Measurements from ENCODE around the gene PARVA.

Gene PARVA

GRCh38 chr11:12536566-12536965, 159.2 kb downstream of the PARVA start:
- H3K9me3 ChIP-seq (ENCODE audit: control insufficient read depth, insufficient read depth, low read length), result no peaks in the 10 kb centered on the region
- no peak overlapping the region for H3K27ac ChIP-seq (ENCODE audit: low read length)
- WGBS (ENCODE audit: insufficient coverage, insufficient read length), result no CpG with 5 or more reads among the region's 6 CpGs
- no peak for DNase-seq (ENCODE audit: low read depth, low spot score)
- no peaks in the 10 kb centered on the region for H3K4me1 ChIP-seq (ENCODE audit: control insufficient read depth, insufficient read depth, low read length)
- H3K4me3 ChIP-seq (ENCODE audit: low read length), result no peak overlapping the region
- H3K36me3 ChIP-seq (ENCODE audit: control insufficient read depth, insufficient read depth, low read length), result no peaks in the 10 kb centered on the region
- H3K27me3 ChIP-seq (ENCODE audit: control insufficient read depth, insufficient read depth, low read length), result no peaks in the 10 kb centered on the region

GRCh38 chr11:12537778-12538401, 160.5 kb downstream of the PARVA start:
- Histone ChIP-seq H3K4me1 (ENCODE audit: control insufficient read depth, insufficient read depth, low read length) (no peaks in the 10 kb centered on the region), H3K4me3 (ENCODE audit: low read length) (no peak overlapping the region), H3K27me3 (ENCODE audit: control insufficient read depth, insufficient read depth, low read length) (no peaks in the 10 kb centered on the region), H3K36me3 (ENCODE audit: control insufficient read depth, insufficient read depth, low read length) (no peaks in the 10 kb centered on the region), H3K9me3 (ENCODE audit: control insufficient read depth, insufficient read depth, low read length) (no peaks in the 10 kb centered on the region), H3K27ac (ENCODE audit: low read length) (no peak overlapping the region)
- DNase-seq (ENCODE audit: low read depth, low spot score), result no peak
- WGBS (ENCODE audit: insufficient coverage, insufficient read length), result no CpG with 5 or more reads among the region's 6 CpGs

- no peaks in the 10 kb centered on the region for H3K27me3 ChIP-seq (ENCODE audit: control insufficient read depth, insufficient read depth, low read length)
- H3K4me3 ChIP-seq (ENCODE audit: low read length), result no peak overlapping the region
- H3K36me3 ChIP-seq (ENCODE audit: control insufficient read depth, insufficient read depth, low read length), result no peaks in the 10 kb centered on the region
- no peak overlapping the region for H3K27ac ChIP-seq (ENCODE audit: low read length)
- no peaks in the 10 kb centered on the region for H3K4me1 ChIP-seq (ENCODE audit: control insufficient read depth, insufficient read depth, low read length)
- no peak for DNase-seq (ENCODE audit: low read depth, low spot score)
- H3K9me3 ChIP-seq (ENCODE audit: control insufficient read depth, insufficient read depth, low read length), result no peaks in the 10 kb centered on the region
- WGBS (ENCODE audit: insufficient coverage, insufficient read length), result no CpG with 5 or more reads among the region's 3 CpGs
Measured at GRCh38 chr11:12538889-12539421, 161.6 kb downstream of the PARVA start.

GRCh38 chr11:12539572-12539971, 162.2 kb downstream of the PARVA start:
- no CpG with 5 or more reads among the region's 4 CpGs for WGBS (ENCODE audit: insufficient coverage, insufficient read length)
- no peak overlapping the region for H3K4me3 ChIP-seq (ENCODE audit: low read length)
- no peaks in the 10 kb centered on the region for H3K9me3 ChIP-seq (ENCODE audit: control insufficient read depth, insufficient read depth, low read length)
- DNase-seq (ENCODE audit: low read depth, low spot score), result no peak
- no peaks in the 10 kb centered on the region for H3K27me3 ChIP-seq (ENCODE audit: control insufficient read depth, insufficient read depth, low read length)
- H3K27ac ChIP-seq (ENCODE audit: low read length), result no peak overlapping the region
- no peaks in the 10 kb centered on the region for H3K4me1 ChIP-seq (ENCODE audit: control insufficient read depth, insufficient read depth, low read length)
- no peaks in the 10 kb centered on the region for H3K36me3 ChIP-seq (ENCODE audit: control insufficient read depth, insufficient read depth, low read length)

GRCh38 chr11:12540075-12540680, 162.8 kb downstream of the PARVA start:
- no peaks in the 10 kb centered on the region for H3K4me1 ChIP-seq (ENCODE audit: control insufficient read depth, insufficient read depth, low read length)
- H3K36me3 ChIP-seq (ENCODE audit: control insufficient read depth, insufficient read depth, low read length), result no peaks in the 10 kb centered on the region
- no peak for DNase-seq (ENCODE audit: low read depth, low spot score)
- H3K27ac ChIP-seq (ENCODE audit: low read length), result no peak overlapping the region
- WGBS (ENCODE audit: insufficient coverage, insufficient read length), result no CpG with 5 or more reads among the region's 5 CpGs
- H3K4me3 ChIP-seq (ENCODE audit: low read length), result no peak overlapping the region
- H3K27me3 ChIP-seq (ENCODE audit: control insufficient read depth, insufficient read depth, low read length), result no peaks in the 10 kb centered on the region
- no peaks in the 10 kb centered on the region for H3K9me3 ChIP-seq (ENCODE audit: control insufficient read depth, insufficient read depth, low read length)

GRCh38 chr11:12540913-12541582, 163.7 kb downstream of the PARVA start:
- Histone ChIP-seq H3K9me3 (ENCODE audit: control insufficient read depth, insufficient read depth, low read length) (no peaks in the 10 kb centered on the region), H3K36me3 (ENCODE audit: control insufficient read depth, insufficient read depth, low read length) (no peaks in the 10 kb centered on the region), H3K27me3 (ENCODE audit: control insufficient read depth, insufficient read depth, low read length) (no peaks in the 10 kb centered on the region), H3K4me1 (ENCODE audit: control insufficient read depth, insufficient read depth, low read length) (no peaks in the 10 kb centered on the region), H3K27ac (ENCODE audit: low read length) (no peak overlapping the region), H3K4me3 (ENCODE audit: low read length) (no peak overlapping the region)
- no CpG with 5 or more reads among the region's 6 CpGs for WGBS (ENCODE audit: insufficient coverage, insufficient read length)
- DNase-seq (ENCODE audit: low read depth, low spot score), result no peak

GRCh38 chr11:12541583-12542151, 164.3 kb downstream of the PARVA start:
- no peak overlapping the region for H3K4me3 ChIP-seq (ENCODE audit: low read length)
- no peak overlapping the region for H3K27ac ChIP-seq (ENCODE audit: low read length)
- H3K4me1 ChIP-seq (ENCODE audit: control insufficient read depth, insufficient read depth, low read length), result no peaks in the 10 kb centered on the region
- WGBS (ENCODE audit: insufficient coverage, insufficient read length), result no CpG with 5 or more reads among the region's 9 CpGs
- DNase-seq (ENCODE audit: low read depth, low spot score), result no peak
- no peaks in the 10 kb centered on the region for H3K27me3 ChIP-seq (ENCODE audit: control insufficient read depth, insufficient read depth, low read length)
- H3K36me3 ChIP-seq (ENCODE audit: control insufficient read depth, insufficient read depth, low read length), result no peaks in the 10 kb centered on the region
- no peaks in the 10 kb centered on the region for H3K9me3 ChIP-seq (ENCODE audit: control insufficient read depth, insufficient read depth, low read length)

- Histone ChIP-seq H3K36me3 (ENCODE audit: control insufficient read depth, insufficient read depth, low read length) (no peaks in the 10 kb centered on the region), H3K4me1 (ENCODE audit: control insufficient read depth, insufficient read depth, low read length) (no peaks in the 10 kb centered on the region), H3K9me3 (ENCODE audit: control insufficient read depth, insufficient read depth, low read length) (no peaks in the 10 kb centered on the region), H3K4me3 (ENCODE audit: low read length) (no peak overlapping the region), H3K27me3 (ENCODE audit: control insufficient read depth, insufficient read depth, low read length) (no peaks in the 10 kb centered on the region), H3K27ac (ENCODE audit: low read length) (no peak overlapping the region)
- WGBS (ENCODE audit: insufficient coverage, insufficient read length), result no CpG with 5 or more reads among the region's 10 CpGs
- DNase-seq (ENCODE audit: low read depth, low spot score), result no peak
Measured at GRCh38 chr11:12542186-12542935, 165.0 kb downstream of the PARVA start.

- Histone ChIP-seq H3K27me3 (ENCODE audit: control insufficient read depth, insufficient read depth, low read length) (no peaks in the 10 kb centered on the region), H3K4me1 (ENCODE audit: control insufficient read depth, insufficient read depth, low read length) (no peaks in the 10 kb centered on the region), H3K4me3 (ENCODE audit: low read length) (no peak overlapping the region), H3K36me3 (ENCODE audit: control insufficient read depth, insufficient read depth, low read length) (no peaks in the 10 kb centered on the region), H3K27ac (ENCODE audit: low read length) (no peak overlapping the region), H3K9me3 (ENCODE audit: control insufficient read depth, insufficient read depth, low read length) (no peaks in the 10 kb centered on the region)
- DNase-seq (ENCODE audit: low read depth, low spot score), result no peak
- no CpG with 5 or more reads among the region's 9 CpGs for WGBS (ENCODE audit: insufficient coverage, insufficient read length)
Measured at GRCh38 chr11:12543596-12544415, 166.4 kb downstream of the PARVA start.

All from iPS DF 6.9 (cell line).